ENCODE data around the gene MEAK7.

Gene MEAK7

DNA sequence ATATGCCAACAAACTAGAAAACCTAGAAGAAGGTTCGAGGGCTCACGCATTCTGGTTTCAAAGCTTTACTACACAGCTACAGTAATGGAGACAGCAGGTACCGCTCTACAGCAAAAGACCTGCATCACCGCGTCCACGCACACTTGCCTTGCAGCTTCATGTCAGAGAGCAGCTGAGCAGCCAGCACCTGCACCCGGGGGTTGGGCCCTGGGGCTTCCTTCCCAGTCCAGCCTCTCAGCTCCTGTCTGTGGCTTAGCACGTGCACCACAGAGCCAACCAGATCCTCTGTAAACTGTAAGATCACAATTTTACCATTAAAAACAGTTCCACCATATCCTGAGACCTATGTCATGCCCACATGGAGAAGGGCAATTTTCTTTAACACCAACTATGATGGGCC lies 15.3 kb downstream of the MEAK7 start:
- DNase-seq = no peak

DNA sequence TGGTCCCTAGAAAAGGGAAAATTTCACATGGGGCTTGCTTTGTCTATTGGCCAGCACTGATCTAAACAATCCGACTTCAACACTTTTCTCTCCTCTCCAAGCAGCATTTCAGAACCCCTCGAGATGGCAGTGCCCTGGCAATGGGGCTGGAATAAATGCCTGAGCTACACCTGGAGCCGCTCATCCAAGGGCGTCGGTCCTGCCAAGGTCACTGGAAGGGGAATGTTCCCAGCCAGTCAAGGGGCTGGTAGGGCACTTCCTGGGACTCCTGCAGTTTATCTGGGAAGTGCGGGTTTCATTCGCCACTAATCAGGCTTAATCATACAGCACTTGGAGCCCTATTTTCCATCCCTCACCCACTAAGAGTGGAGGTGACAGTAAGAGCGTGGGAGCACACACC lies 17.1 kb downstream of the MEAK7 start:
- DNase-seq = no peak

DNA sequence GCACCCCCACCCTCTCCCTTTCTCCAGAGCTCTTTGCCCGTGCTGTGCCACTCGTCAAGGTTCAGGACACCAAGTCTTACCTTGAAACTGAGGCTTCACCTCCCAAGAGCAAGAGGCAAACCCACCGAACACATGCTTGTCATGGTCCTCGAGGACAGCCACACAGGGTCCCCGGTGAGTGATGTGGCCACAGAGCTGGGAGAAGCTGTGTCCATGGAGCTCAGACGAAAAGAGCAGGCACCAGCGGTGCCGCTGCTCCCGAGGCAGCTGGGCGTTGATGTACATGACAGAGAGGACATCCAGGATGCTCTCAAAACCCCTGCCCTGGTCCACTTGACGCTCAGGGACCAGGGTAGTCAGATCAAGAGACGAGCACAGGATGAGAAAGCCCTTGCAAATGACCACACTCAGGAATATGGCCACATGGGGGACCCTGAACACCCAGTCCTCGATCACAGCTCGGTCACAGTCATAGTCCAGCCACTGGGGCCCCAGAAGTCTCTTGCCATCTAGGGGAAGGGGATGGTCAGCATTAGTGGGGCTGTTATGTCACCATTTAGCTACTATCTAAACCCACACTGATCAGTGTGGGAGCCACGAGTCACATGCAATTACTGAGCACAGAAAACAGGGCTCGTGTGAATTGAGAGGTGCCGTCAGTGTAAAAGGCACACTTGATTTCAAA lies 17.8 kb downstream of the MEAK7 start:
- no peak for DNase-seq

DNA sequence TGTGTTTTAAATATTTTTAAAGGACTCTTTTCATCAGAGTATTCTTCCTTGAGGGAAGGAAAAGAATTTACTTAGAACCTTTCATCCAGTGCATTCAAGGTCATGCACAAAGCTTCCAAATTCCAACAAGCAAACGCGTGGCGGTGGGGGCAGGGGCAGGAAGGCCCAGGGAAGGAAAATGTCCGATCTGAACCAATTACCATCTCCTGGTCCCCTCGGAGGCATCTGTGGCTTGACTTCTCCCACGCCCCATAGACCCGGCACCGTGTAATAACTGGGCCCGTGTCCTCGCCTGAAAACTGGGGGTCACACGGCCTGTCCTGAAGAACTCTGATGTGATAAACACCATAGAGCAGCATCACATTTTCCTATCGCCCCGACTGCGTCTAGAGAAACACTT lies 18.3 kb downstream of the MEAK7 start:
- DNase-seq = no peak

DNA sequence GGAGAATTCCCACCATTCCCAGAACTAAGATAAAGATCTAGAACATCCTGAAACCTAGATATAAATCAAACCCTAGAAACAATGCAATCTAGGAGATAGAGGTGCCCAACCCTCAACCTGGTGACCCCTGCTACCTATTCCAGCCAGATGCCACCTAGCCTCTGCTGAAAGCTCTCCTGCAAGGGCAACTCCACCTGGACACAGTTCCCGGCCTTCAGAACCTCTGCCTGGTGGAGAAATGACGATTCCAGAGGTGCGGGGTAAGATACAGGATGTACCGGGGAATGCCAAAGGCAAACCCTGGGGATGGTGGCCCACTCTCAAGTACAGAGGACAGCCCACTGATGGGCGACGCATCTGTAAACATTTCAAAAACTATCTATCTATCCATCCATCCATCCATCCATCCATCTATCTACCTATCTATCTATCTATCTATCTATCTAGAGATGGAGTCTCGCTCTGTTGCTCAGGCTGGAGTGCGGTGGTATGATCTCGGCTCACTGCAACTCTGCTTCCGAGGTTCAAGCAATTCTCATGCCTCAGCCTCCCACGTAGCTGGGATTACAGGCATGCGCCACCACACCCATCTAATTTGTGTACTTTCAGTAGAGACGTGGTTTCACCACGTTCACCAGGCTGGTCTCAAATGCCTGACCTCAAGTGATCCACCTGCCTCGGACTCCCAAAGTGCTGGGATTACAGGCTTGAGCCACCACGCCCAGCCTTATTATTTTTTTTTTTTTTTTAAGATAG lies 19.0 kb downstream of the MEAK7 start:
- DNase-seq = no peak

DNA sequence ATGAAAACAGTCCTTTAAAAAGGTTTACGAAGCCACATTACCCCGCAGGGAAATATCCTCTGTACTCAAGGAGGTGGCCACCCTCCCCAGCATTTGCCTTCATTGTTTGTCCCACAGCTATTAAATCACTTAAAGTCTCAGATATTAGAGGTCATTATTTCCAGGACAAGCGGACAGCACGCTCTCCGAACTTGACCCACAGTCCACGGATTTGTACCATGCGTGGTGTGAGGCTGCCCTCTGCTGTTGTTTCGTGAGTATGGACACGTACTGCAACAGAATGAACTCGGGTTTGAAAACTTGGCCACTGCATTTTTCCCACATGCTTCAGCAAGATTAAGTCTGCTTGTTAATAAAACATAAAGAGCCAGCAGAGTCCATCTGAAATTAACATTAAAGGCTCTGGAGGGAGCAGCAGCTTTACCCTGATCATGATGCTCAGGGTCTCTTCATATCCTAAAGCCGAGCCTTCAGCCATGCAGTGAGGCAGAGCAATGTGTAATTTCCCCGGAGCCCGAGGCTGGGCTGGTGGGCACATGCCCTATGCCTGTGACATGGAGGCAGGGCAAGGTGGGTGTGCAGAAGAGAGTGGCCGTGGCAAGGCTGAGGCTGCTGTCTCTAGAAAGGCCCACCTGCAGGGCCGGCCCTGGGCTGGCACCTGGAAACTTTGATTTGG lies 19.7 kb downstream of the MEAK7 start:
- peak in 49 of 56 donors; percentile 14 to 87 (median 57) for DNase-seq

DNA sequence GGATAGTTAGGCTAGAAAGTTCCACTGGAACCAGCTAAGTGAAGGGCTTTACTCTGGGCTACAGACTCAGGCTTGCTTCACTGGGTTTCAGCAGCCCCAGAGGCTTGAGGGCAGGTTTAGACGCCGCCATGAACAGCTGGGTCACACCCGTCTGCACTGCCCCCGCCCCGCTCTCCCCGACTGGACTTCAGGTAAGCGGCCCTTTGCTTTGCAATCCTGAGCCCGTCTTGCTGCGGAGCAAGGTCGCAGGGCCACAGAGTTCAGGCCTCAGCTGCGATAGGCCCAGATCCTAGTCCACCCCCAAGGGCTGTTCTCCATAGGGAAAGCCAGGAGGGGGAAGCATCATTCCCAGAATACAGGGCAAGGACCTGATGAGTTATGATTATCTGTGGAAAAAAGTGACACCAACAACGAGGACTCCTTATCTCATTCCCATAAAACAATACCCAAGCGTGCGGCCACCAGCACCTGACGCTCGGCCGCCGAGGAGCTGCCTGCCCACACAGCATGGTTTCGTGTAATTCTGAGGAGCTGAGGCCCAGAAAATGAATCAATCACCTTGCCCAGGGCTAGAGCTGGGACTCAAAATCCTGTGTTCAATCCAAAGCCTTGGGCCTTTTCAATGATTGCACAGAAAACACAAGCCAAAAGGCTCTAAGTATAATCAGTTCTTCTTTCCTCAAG lies 20.4 kb downstream of the MEAK7 start:
- no peak for DNase-seq

DNA sequence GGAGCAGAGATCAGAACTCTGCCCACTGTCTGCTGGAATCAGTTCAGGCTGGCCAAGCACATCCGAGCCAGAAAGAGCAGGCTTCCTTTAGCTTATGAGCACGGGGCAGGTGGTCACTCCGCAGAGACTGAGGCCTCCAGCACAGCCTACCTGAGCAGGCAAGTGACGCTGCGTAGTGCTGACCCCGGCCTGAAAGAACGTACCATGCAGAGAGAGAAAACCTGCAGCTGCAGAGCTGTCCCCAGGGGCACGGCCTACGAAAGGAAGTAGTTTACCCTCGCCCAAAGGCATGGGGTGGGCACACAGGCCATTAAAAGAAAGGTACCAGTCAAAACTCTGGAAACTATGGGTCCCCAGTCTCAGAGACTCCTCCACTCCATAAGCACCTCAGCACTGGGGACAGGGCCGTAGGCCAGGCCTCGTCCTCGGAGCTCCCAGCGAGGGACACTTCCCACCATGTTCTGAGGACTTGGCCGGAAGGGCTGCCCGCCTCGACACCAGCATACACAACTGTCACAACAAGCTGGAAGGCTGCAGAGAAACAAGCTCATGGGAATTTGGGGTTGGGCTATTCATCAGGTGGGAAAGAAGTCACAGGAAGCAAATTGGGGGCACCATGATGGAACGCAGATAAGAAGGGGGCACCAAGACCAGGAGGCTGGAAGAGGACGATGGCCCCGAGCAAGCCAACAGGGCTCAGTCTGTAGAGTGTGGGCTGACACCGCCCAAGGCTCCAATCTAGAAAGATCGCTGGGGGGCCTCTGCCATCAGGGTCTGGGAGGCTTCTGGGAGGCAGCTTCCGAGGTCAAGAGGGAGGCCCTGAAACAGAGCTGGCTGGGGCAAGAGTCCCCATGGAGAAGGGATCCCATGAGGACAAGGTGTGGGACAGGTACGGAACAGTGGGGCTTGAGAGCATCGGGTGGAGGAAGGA lies 21.2 kb downstream of the MEAK7 start:
- DNase-seq = no peak

DNA sequence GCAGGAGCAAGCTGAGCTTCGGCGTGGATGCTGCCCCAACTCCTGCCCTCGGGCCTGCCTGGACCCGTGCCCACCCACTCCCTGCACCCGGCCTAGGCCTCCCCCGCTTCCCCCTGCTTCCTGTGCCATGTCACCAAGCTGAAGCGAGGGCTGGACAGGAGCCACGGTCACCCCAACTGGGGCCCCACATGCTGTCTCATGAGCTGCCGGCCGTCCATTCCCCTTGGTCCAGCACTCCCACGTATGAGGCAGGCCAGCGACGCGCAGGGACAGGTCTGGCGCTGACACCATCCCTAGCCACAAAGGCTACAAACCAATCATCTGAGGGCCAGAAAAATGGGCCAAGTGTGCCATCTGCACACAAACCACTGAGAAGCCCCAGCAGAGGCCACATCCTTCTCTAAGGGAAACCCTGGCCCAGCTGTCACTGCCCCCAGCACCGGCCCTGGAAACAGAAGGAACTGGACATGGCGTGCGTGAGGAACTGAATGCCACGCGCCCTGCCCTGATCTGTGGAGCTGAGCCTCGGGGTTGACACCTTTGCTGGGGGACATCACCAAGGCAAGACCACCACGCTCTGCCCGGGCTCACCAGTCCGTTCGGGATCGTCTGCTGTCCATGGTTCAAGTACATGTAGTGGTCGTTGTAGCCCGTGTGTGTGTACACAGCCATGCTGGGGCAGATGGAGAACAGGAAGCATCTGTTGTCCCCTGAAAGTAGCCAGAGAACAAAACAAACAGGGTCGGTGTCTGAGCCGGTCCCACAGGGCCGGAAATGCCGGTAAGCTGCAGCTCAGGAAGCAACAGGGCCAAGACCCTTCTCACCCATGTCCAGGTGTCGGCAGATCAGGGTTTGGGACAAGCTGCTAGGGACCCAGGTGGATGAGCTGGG lies 22.2 kb downstream of the MEAK7 start:
- DNase-seq = peak in 19 of 56 donors; percentile 9 to 62 (median 23)

DNA sequence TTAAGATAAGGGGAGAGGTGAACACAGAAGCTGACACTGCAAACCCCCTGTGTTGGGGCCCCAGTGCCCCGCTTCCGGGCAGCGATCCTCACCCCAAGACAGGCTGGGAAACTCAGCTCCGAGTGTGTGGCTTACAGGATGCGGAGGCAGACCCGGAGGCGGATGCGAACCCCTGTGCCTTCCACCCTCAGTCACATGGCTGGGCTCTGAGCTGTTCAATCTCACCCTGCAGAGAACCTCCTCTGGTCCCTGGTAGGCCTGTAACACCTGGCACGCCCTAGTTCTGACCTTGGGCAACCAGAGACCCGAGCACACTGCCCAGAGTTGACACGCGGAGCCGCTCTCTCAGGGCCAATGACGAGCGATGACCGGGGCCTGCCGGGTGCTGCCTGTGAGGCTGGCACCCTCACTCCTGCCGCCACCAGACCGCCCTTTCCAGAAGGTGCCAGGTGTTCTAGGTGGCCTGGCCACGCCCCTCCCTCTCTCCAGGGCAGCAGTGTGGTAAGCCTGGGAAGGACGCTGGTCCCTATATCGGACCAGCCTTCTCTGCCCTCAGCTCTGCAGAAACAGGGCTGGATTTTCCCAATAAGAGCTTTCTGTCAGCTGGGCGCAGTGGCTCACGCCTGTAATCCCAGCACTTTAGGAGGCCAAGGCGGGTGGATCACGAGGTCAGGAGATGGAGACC lies 23.3 kb downstream of the MEAK7 start:
- DNase-seq = peak in 12 of 56 donors; percentile 7 to 50 (median 22)

DNA sequence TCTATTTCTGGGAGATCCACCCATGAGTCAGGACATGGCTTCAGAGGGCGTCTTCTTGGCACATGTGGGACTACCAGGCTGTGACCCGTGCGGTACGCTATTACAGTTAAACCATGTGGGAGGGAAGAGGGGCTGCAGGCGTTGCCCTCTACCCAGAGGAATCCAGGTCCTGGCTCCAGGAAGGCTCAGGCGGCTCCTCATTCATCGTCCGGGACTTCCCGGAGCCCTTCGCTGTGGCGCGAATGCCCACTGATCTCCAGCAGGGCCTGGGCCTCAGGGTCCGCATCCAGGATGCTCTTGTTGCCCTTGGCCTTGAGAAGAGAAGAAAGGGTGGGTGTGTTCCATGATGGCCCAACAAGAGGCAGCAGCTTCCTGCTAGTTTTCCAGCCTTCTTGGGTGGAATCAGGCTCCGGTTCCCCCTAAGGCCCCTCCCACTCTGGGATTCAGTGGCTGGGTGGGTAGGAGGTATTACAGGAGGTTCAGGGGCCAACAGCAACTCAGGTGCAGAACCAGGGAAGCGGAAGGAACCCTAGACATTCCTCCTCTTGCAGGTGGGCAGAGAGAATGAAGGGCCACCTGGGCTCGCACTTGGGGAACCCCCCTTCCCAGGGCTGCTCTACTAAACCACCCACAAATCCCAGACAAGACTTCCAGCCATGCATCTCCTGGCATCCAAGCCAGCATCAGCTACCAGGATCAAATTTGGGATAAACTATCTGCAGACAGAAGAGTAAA lies 24.6 kb downstream of the MEAK7 start:
- no peak for DNase-seq

DNA sequence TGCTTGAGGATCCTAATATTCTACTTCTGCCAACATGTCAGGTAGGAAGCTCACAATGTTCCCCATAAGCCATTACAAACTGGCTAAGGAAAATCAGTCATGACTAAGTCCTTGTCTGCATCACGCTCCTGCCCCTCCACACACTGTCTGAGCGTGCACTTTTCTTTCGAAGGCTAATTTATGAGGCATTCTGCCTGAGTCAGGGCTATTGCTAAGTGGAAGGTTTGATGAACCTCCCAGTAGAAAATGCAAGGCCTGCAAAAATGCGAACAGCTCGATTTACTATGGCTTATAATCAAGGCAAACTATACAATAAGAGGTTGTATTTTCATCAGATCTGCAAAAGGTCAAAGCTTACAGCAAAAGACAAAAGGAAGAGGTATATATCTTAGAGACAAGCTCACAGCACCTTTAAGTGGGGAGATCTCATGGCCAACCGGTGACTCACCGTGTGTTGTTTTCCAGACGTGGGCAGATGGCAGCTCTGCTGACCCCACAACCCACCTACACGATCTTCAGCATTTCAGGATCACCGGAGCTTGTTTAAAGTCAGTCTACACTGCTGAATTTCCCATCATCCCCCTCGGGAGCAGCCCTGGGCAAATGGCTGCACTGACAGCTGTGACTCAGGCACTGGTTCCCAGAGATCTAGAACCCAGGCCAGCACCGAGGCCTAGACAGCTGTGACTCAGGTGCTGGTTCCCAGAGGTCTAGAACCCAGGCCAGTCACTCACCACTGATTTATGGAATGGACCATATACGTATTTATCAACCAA lies 26.1 kb downstream of the MEAK7 start:
- peak in 2 of 56 donors; percentile 9 to 27 for DNase-seq

DNA sequence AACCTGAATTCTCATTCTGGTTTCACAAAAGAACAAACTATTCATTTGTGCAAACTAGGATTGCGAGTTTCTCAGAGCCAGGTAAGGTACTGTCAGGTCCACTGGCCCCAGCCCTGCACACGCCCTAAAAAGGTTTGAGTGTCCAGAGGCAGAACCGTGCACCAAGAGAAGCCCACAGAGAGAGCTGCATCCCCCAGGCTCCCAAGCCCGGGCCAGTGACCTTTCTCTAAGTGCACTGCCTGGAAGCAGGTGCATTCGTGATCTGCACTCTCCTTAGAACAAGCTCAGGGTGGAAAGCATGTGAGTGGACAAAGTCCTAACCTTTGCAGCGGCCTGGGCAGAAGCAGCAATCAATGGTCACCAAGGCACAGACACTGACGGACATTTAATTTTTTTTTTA lies 26.8 kb downstream of the MEAK7 start:
- no peak for DNase-seq

DNA sequence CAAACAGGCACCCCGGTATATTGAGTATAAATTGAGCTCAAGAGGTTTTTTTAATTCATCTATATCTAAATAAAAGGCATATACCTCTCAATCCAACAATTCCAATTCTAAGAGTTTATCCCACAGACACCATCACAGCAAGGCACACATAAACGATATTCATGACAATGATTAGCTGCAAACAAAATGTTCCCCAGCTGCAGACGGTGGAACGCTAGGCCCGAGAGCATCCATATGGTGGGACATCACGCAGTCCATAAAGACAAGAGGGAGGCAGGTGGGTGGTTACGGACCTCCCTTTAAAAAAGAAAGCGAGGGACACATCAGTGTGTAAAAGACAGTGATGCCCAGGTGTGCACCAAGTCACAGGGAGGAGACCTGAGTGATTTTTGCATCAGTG lies 28.1 kb downstream of the MEAK7 start:
- no peak for DNase-seq

DNA sequence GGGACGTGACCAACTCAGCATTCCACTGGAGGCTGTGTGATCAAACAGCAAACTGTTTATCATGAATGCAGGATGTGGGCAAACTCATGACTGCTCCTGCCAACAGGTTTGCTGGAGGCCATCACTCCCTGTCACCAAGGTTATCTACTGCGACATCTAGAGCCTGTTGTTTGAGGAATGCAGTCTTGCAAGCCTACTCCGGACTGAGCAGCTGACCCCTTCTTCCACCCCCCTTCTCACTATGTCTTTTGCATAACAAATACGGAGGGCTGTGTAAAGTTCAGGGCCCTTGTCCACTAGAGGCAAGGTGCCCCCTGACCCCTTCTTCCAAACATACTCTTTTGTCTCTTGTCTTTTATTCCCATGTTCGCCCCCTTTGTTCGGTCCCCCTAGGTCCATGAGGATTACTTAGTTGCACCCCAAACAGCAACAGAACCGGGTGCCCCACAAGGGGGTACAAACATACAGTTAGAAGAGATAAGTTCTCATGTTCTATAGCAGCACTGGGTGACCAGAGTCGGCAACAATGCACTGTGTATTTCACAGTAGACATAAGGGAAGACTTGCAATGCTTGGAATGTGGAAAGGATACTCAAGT lies 28.7 kb downstream of the MEAK7 start:
- no peak for DNase-seq

DNA sequence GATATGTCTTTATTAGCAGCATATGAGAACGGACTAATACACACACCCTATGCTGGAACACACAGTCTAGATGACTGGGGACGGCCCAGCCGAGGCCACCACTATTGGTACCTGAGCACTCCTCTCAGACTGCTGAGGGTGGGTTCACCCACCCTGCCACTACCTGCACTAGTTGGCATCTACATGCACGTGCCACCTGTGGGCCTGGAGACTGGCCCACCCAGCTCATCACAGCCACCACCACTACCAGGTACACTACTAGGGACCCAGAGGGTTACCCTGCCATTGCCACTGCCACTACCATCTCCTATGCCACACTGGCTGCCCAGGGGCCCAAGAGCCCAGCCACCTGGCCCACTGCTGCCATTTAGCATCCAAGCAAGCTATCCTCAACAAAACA lies 32.5 kb downstream of the MEAK7 start:
- no peak for DNase-seq

DNA sequence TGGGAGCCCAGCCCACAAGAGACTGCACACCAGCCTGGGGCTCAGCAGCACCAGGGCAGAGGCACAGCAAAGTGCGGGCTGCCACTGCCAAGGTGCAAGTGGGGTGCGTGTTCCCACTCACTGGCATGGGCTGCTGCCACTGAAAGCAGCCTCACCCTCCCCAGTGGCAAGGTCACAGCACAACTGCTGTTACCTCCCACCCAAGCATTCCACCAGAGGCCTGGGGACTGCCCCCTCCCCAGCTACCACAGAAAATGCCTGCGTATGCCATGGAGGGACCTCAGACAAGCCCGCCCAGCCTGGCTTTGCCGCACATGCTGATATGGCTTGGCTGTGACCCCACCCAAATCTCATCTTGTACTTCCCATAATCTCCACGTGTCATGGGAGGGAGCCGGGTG lies 33.1 kb downstream of the MEAK7 start:
- DNase-seq = no peak

Measured in nucleus accumbens (tissue), 56 donors.